Left ventricle myocardium inferior (tissue), 1 donor: Measurements from ENCODE around the gene RABEPK. TPM values are rescaled to one million over a fixed set of nuclear protein-coding genes. Genes with fewer than 3 reads are reported as not detected.
"Not testable (repeated sequence)": the region's sequence is repeated elsewhere in the genome, so short reads cannot be mapped to it uniquely, and the experiment has no call there.

ENCODE experiments used
- DNase-seq: peaks from one replicate; pipeline ENCODE4 v3.0.0-alpha.2; 2020
- H3K27ac ChIP-seq: fragments of 200-600 bp; replicated peaks from 2 replicates; pipeline ENCODE4 v1.8.0; 2021
- H3K27me3 ChIP-seq: fragments of 200-600 bp; 2 replicates; pipeline ENCODE4 v1.8.0; 2021; ENCODE audit warnings: low read depth
- H3K36me3 ChIP-seq: fragments of 200-600 bp; 2 replicates; pipeline ENCODE4 v1.8.0; 2021
- H3K4me1 ChIP-seq: fragments of 200-600 bp; 2 replicates; pipeline ENCODE4 v1.8.0; 2021
- H3K4me3 ChIP-seq: fragments of 200-600 bp; 2 replicates; pipeline ENCODE4 v1.8.0; 2021; ENCODE audit warnings: mild to moderate bottlenecking, moderate library complexity
- H3K9me3 ChIP-seq: fragments of 200-600 bp; replicated peaks from 2 replicates; pipeline ENCODE4 v1.8.0; 2021
- intact Hi-C: fragments of 100-400 bp; cut with micrococcal nuclease; formaldehyde crosslinking; loops from one replicate; pipeline ENCODE4 v1.11.0; 2022
- total RNA-seq: library from RNA; stranded (reverse); fragmentation: NEBNext Ultra II Directional; extraction: Animal tissue kit (Norgen Biotek cat#: 25700); gene quantifications from one replicate; pipeline ENCODE4 v1.2.1, GENCODE V29; 2021
- TF ChIP-seq, protein P1 (sequence below): fragments of 200-600 bp; IDR thresholded peaks from 2 replicates; pipeline ENCODE4 v1.8.0; 2021; ENCODE audit warnings: antibody characterized with exemption, mild to moderate bottlenecking, borderline replicate concordance
- donor health status: DM: no; HTN: yes; CAD: no; lungs with severe emphysema.

The RABEPK gene
- total RNA-seq, 1 donor from 2014 or later = 9.7 TPM

- no peaks in the 10 kb centered on the region for H3K9me3 ChIP-seq
- TF ChIP-seq, protein P1, sequence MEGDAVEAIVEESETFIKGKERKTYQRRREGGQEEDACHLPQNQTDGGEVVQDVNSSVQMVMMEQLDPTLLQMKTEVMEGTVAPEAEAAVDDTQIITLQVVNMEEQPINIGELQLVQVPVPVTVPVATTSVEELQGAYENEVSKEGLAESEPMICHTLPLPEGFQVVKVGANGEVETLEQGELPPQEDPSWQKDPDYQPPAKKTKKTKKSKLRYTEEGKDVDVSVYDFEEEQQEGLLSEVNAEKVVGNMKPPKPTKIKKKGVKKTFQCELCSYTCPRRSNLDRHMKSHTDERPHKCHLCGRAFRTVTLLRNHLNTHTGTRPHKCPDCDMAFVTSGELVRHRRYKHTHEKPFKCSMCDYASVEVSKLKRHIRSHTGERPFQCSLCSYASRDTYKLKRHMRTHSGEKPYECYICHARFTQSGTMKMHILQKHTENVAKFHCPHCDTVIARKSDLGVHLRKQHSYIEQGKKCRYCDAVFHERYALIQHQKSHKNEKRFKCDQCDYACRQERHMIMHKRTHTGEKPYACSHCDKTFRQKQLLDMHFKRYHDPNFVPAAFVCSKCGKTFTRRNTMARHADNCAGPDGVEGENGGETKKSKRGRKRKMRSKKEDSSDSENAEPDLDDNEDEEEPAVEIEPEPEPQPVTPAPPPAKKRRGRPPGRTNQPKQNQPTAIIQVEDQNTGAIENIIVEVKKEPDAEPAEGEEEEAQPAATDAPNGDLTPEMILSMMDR = no peak
- H3K27me3 ChIP-seq = no peaks in the 10 kb centered on the region
- H3K36me3 ChIP-seq = peaks cover 49% of the 10 kb centered on the region
- no peak overlapping the region for H3K27ac ChIP-seq
- intact Hi-C loops = no loop called here
- no peak for DNase-seq
- H3K4me1 ChIP-seq = no peaks in the 10 kb centered on the region
- H3K4me3 ChIP-seq = no peak overlapping the region
Observed at GRCh38 chr9:125214186-125214585, 13.8 kb downstream of the RABEPK start.

DNA sequence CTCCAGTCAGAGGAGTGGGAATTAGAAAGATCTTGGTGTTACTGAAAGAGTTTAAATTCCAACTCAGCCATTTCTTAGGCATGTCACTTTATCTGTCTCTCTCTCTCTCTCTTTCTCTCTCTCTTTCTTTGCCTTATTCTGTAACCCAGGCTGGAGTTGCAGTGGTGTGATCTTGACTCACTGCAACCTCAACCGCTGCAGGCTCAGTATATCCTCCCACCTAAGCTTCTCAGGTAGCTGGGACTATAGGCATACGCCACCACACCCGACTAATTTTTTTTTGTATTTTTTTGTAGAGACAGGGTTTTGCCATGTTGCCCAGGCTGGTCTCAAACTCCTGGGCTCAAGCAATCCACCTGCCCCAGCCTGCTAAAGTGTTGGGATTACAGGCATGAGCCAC, 18.3 kb downstream of the RABEPK start:
- H3K9me3 ChIP-seq = no peaks in the 10 kb centered on the region
- H3K27me3 ChIP-seq = no peaks in the 10 kb centered on the region
- no peaks in the 10 kb centered on the region for H3K4me1 ChIP-seq
- H3K27ac ChIP-seq = no peak overlapping the region
- H3K4me3 ChIP-seq = no peak overlapping the region
- TF ChIP-seq, protein P1 = no peak
- H3K36me3 ChIP-seq = peaks cover 54% of the 10 kb centered on the region
- no peak for DNase-seq
- intact Hi-C loops = no loop called here

DNA sequence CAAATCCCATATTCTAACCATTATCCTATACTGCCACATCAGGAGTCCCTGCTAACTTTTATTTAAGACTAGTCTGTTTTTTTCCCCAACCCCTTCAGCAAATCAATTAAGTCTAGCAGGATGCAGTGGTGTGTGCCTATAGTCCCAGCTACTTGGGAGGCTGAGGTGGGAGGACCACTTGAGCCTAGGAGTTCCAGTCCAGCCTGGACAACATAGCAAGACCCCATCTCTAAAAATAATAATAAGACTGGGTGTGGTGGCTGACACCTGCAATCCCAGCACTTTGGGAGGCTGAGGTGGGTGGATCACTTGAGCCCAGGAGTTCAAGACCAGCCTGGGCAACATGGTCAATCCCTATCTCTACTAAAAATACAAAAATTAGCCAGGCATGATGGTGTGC, 24.5 kb downstream of the RABEPK start:
- H3K9me3 ChIP-seq, H3K27me3 ChIP-seq, DNase-seq, H3K4me3 ChIP-seq, intact Hi-C loops, H3K4me1 ChIP-seq, H3K27ac ChIP-seq: not testable (repeated sequence)
- H3K36me3 ChIP-seq = peaks cover 57% of the 10 kb centered on the region

DNA sequence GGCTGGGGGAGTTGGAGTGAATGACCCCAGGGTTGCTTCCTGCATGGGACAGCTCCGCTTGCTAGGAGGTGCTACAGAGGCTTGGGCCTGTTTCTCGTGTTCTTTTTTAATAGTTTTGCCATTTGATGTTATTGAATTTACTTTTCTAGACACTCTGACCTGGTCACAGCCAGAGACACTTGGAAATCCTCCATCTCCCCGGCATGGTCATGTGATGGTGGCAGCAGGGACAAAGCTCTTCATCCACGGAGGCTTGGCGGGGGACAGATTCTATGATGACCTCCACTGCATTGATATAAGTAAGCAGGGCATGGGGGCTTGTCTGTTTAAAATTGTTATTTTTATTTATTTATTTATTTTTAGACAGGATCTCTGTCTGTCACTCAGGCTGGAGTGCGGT, 27.4 kb downstream of the RABEPK start:
- peaks cover 54% of the 10 kb centered on the region for H3K36me3 ChIP-seq
- TF ChIP-seq, protein P1 = no peak
- DNase-seq = no peak

DNA sequence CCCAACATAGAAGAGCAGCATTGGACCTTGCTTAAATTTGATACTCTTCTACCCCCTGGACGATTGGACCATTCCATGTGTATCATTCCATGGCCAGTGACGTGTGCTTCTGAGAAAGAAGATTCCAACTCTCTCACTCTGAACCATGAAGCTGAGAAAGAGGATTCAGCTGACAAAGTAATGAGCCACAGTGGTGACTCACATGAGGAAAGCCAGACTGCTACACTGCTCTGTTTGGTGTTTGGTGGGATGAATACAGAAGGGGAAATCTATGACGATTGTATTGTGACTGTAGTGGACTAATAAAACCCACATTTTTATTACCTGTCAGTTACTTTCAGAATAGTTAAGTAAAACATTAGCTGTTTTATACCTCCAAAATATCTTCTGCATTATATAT, 33.3 kb downstream of the RABEPK start:
- intact Hi-C loops = no loop called here
- H3K36me3 ChIP-seq = peaks cover 88% of the 10 kb centered on the region
- H3K27ac ChIP-seq = no peak overlapping the region
- DNase-seq = no peak
- no peaks in the 10 kb centered on the region for H3K9me3 ChIP-seq
- TF ChIP-seq, protein P1 = no peak
- H3K27me3 ChIP-seq = no peaks in the 10 kb centered on the region
- no peak overlapping the region for H3K4me3 ChIP-seq
- peaks cover 41% of the 10 kb centered on the region for H3K4me1 ChIP-seq

More for the DNA sequence above, 27.4 kb downstream of the RABEPK start:
- Histone ChIP-seq H3K4me3 (no peak overlapping the region), H3K27ac (no peak overlapping the region), H3K4me1 (no peaks in the 10 kb centered on the region), H3K9me3 (no peaks in the 10 kb centered on the region), H3K27me3 (no peaks in the 10 kb centered on the region)
- intact Hi-C loops = no loop called here

DNA sequence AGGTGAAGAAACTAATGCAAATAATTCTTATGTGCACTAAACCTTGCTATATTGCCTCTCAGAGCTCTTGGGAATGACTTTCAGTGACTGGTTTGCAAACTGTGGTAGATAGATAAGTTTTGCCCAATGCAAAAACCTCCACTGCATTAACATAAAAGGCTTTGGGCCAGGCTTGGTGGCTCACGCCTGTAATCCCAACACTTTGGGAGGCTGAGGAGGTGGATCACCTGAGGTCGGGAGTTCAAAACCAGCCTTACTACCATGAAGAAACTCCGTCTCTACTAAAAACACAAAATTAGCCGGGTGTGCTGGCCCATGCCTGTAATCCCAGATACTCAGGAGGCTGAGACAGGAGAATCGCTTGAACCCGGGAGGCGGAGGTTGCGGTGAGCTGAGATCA, 33.8 kb downstream of the RABEPK start:
- intact Hi-C loops = not testable (repeated sequence)

More for the DNA sequence above, 33.8 kb downstream of the RABEPK start:
- peaks cover 45% of the 10 kb centered on the region for H3K4me1 ChIP-seq
- H3K9me3 ChIP-seq, DNase-seq, H3K4me3 ChIP-seq, H3K27me3 ChIP-seq, H3K27ac ChIP-seq: not testable (repeated sequence)
- peaks cover 88% of the 10 kb centered on the region for H3K36me3 ChIP-seq
